NCI-H2081 (cell line): ENCODE data around the gene TOLLIP.

Source experiments
- DNase-seq, 2 experiments: peaks; one replicate each; lab custom pipeline; 2025; lab: John Stamatoyannopoulos, UW

Gene TOLLIP

DNA sequence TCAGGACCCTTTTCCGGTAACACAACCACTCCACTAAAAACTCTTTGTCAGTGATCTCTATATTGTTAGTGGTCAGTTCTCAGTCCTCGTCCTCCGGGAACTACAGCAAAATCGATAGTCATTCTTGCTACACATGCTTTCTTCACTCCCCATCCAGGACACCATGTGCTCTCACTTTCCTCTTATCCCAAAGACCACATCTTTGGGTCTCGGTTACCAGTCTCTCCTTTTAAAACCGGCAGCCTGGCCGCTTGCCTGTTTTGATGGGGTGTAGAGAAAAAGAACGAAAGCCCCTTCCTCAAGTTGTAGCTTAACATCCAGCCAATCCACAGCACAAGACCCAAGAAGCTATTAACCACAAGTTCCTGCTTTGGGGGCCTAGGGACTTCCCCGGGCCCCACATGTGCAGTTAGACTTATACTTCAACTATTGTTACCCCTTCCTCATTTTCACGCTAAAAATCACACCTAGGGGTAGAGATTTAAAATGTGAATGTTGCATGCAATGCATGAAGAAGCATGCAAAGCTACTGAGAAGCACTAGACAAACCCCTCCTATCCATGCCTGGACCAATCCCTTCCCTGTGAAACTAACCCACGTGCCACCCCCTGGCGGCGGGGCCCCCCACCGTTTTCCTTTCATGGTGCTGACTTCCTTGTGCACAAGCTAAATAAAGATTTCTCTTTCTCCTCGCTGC lies 1.5 kb upstream of the TOLLIP start:
- no peak for DNase-seq

DNA sequence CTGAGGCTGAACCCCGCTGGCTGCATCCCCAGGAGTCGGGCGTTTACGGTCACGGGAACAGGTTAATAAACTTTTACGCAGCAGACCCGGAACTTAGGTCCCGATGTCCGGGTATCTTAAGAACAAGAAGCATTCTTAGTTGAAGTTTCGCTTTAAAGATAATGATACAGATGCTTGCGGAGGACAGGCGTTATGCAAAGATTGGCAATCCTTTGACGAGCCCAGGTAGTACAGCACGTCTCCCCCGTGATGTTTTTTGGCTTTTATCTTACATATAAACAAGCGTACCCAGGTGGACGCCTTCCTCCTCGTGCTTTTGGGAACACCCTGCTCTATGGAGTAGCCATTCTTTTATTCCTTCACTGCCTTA lies 871 bp upstream of the TOLLIP start:
- no peak for DNase-seq

- no peak for DNase-seq
Measured at GRCh38 chr11:1308743-1309497, 512 bp downstream of the TOLLIP start.

GRCh38 chr11:1307998-1308742 lies 1.3 kb downstream of the TOLLIP start:
- DNase-seq, result no peak

- DNase-seq, result no peak
Measured at GRCh38 chr11:1307163-1307870, 2.1 kb downstream of the TOLLIP start.

DNA sequence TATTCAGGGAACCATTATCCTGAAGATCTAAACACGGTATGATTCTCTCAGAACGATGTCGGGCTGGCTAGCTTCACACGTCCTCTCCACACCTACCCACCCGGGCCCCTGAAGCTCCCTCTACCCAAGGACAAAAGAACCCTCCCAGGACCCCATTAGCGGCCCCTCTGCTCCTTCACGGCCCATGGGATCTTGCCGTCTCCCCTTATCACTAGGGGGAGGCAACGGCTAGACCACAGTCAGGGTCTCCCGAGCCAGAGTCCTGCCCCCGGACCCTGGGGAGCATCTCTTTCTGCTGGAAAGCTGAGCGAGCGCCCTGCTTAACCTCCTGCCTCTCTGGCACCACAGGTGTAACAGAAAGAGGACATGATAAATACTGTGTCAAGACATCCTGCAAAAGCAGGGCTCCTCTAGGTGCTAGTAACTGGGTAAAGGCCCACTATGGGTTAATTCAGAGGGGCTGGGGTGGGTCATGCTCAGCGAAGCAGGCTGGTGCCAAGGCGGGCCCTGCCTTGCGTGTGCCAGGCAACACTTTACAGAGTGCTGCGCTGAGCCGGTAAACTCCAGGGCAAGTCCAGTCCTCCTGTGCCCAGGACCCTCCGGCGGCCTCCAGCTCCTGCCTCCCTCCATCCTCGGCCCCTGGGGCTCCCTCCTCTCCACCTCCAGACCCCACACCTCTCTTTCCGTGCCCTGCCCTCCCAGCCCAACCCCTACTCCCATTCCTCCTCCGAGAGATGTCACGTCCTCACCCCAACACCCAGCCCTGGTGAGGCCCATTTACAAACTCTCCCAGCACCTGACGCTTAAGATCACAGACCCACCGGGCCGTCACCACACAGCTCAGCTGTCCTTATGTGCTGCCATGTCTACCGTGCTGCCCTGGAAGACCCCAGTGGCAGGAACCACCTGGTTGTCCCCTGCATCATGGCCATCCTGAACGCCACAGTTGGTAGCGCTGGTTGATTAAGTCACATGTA lies 3.0 kb downstream of the TOLLIP start:
- DNase-seq, result no peak

GRCh38 chr11:1305501-1306056 lies 3.9 kb downstream of the TOLLIP start:
- DNase-seq, result no peak

- DNase-seq, result no peak
Measured at GRCh38 chr11:1305063-1305495, 4.4 kb downstream of the TOLLIP start.

- no peak for DNase-seq
Measured at GRCh38 chr11:1304380-1304779, 5.1 kb downstream of the TOLLIP start.

- no peak for DNase-seq
Measured at GRCh38 chr11:1303973-1304372, 5.5 kb downstream of the TOLLIP start.

DNA sequence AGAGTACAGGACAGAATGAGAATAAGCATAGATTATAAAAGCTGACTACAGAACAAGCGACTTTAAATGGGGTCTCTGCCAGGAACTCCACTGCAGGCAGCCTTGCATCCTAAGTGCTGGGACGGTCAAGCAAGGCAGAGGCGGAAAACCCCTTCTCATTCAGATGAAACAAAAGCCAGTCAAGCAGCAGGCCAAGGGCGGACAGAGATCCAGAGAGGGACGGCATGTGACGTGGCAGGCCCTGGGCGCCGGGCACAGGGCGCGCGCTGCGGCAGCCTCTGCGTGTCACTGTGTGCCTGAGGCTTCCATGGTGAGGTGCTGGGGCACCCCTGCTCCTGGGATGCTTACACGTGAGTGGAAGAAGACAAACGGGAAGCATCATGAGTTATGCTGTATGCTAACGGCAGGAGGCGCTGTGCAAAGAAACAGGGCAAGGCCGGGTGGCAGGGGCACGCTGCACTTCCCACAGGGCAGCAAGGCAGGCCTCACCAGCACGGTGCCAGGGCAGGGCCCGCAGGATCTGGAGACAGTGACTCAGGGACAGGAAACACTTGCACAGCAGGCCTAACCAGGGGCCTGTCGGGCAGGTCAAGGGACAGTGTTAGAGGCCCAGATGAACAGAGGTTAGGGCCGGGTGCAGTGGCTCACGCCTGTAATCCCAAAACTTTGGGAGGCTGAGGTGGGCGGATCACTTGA lies 6.2 kb downstream of the TOLLIP start:
- no peak for DNase-seq

DNA sequence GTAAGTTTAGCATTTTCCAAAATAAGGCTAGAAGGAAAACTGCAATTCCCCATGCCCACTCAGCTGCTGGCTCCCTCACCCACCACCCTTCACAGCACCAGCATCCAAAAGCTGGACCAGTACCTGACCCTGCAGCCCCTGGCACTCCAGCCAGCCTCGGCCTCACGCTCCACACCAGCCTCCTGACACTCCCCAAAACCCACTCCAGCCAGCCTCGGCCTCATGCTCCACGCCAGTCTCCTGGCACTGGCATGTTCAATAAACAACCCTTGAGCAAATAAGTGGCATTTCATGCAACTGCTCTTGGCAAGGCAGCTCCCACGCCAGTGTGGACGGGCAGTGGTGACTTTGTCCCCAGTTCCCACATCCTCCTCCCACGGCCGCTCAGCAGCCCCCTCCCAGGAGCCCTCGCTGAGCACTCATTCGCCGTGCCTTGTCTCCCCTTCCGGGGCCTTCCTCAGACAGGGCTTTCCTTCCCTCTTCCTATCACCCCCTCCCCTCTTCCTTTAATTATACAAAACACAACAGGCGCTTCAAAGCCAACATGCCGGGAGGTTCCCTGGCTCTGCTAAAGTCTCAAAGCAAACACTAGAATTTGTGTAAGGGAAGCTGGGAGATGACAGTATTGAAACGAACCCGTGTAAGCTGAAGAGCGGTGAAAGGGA lies 6.8 kb downstream of the TOLLIP start:
- no peak for DNase-seq

DNA sequence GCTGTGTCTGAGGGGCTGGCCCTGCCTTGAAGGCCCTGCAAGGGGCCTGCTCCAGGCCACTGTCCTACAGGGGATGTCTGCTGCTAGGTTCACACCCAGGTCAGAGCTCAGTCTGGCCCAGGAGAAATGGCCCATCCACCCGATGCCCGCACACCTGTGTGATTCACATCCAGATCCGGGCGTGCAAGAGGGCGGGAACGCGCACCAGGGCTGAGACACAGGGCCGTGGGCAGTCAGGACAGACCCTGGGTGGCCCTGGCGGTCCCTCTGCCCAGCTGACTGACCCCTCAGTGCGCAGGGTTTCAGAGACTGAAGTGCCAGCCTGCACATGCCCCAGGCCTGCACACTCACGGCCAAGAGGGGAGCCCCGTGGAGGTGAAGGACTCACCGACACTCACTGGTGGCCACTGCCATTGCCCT lies 7.4 kb downstream of the TOLLIP start:
- no peak for DNase-seq

DNA sequence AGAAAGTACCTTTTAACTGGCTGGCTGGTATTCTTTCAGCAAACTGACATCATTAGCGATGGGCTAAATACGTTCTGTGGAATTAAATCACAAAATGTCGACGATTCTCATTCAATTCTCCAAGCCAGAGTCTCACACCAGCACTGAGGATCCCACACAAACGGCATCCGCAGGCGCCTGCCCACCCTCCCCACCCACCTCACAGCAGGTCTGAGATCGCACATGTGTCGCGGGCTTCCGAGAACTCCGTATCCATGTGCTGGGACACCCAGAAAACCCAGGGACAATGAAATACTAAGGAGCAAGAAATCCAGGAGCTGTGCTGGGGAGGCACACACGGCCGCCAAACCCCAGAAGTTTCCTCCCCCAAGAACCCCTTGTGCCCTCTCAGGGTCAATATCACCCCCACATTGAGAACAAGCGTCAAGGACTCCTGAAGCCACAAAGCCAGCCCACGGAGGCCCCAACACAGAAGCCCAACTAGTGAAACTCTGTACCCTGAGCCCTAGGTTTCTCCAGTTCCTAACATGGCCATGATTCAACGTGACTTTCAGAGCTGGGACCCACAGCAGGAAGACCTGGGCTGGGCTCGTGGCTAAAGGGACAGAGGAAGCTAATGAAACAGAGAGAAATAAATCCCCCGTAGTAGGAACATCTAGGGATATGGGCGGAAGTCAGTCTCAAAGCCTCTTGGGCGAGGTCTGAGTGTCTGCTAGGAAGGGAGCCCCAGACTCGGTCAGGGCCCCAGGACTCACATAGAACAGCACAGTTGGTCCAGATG lies 8.0 kb downstream of the TOLLIP start:
- DNase-seq, result no peak

GRCh38 chr11:1300569-1301187 lies 8.8 kb downstream of the TOLLIP start:
- DNase-seq, result no peak

GRCh38 chr11:1300121-1300520 lies 9.3 kb downstream of the TOLLIP start:
- no peak for DNase-seq

GRCh38 chr11:1299621-1300020 lies 9.8 kb downstream of the TOLLIP start:
- DNase-seq, result no peak
